GM23248 (cell line): ENCODE measurements around the gene RPS15.

Source experiments
- EZH2 ChIP-seq: fragments of 200-600 bp; sonication (generic); IDR thresholded peaks from 2 replicates; pipeline ENCODE4 v1.6.1; 2018; ENCODE audit warnings: antibody characterized with exemption, mild to moderate bottlenecking; ENCODE audit not compliant: insufficient read depth, poor library complexity, severe bottlenecking
- EZH2phosphoT487 ChIP-seq: fragments of 200-600 bp; sonication (generic); IDR thresholded peaks from 2 replicates; pipeline ENCODE4 v1.6.1; 2018; ENCODE audit warnings: antibody characterized with exemption, moderate library complexity, mild to moderate bottlenecking, low read depth; ENCODE audit not compliant: insufficient read depth

DNA sequence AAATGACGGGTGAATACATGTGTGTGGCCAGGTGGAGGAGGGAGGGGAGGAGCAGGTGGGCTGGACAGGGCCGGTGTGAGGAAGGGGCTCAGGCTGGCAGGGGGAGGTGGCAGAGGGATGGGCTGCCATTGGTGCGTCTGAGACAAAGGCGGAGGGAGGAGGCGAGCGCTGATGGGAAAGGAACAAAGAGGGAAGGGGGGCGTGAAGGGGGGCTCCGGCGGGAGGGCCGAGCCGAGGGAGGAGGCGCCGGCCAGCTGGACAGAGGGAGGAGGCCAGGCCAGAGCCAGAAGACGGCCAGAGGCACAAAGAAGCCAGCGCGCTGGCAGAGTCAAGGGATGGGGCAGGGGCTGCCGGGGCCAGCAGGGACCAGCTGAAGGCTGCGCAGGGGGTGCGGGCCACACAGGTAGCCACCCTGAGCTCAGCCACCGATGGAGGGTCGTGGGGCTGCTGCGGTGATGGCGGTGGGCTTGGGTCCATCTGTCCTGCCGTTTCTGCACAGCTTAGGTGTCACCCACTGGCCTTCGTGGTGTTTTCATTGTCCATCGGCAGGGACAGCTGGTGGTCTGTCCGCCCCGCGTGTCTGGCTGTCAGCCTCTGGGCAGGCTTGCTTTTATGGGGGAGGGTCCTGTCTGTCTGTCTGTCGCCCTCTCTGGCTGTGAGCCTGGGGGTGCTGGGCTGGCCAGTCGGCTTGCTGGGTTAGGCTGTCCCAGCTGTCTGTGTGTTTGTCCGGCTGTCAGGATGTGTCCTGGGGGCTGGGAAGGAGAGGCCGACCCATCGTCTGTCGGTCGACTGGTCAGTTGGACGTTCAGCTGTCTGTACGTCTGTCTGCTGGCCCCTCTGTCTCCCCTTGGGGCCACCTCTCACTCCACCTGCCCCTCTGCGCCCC is 14.0 kb downstream of the RPS15 start:
- TF ChIP-seq EZH2 (no peak), EZH2phosphoT487 (no peak)
